ELR (cell line): ENCODE data around the gene GOLGA6L10.
"Not testable (repeated sequence)": the region's sequence is repeated elsewhere in the genome, so short reads cannot be mapped to it uniquely, and the experiment has no call there.

Source experiments
- DNase-seq: peaks from one replicate; pipeline ENCODE4 v3.0.0-alpha.2; 2015; ENCODE audit warnings: low read depth

Gene GOLGA6L10, protein sequence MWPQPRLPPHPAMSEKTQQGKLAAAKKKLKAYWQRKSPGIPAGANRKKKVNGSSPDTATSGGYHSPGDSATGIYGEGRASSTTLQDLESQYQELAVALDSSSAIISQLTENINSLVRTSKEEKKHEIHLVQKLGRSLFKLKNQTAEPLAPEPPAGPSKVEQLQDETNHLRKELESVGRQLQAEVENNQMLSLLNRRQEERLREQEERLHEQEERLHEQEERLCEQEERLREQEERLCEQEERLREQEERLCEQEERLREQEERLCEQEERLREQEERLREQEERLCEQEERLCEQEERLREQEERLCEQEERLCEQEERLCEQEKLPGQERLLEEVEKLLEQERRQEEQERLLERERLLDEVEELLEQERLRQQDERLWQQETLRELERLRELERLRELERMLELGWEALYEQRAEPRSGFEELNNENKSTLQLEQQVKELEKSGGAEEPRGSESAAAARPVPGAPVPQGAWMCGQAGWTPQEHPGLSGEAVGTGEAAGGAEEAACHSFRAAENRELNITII

DNA sequence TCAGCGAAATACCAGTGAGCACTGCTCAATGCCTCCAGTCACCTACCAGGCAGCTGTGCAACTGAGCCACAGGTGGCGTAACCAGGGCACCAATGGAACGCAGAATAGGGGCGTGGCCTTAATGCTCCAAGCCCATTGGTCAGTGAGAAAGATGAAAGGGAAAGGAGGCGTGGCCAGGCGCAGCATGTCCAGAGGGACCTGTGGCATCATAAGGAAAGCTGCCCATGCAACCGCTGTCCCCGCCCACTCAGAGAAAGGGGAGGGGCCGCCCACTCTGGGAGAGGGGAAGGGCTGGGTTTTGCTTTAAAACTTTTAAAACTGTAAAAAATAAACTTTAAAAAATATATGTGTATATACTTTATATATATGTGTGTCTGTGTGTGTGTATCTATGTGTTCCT lies at the start of gene GOLGA6L10:
Gene GOLGA6L10, minus strand, starts transcription at position 101 of the 400 bp plus-strand sequence. Its CDS starts 100 bp downstream, at position 1.
- DNase-seq, result not testable (repeated sequence)

- no peak for DNase-seq
Observed at GRCh38 chr15:82398785-82399184, 49.5 kb upstream of the GOLGA6L10 start.

- DNase-seq, result no peak
Observed at GRCh38 chr15:82397817-82398216, 48.5 kb upstream of the GOLGA6L10 start.

GRCh38 chr15:82395788-82396187 lies 46.5 kb upstream of the GOLGA6L10 start:
- not testable (repeated sequence) for DNase-seq

DNA sequence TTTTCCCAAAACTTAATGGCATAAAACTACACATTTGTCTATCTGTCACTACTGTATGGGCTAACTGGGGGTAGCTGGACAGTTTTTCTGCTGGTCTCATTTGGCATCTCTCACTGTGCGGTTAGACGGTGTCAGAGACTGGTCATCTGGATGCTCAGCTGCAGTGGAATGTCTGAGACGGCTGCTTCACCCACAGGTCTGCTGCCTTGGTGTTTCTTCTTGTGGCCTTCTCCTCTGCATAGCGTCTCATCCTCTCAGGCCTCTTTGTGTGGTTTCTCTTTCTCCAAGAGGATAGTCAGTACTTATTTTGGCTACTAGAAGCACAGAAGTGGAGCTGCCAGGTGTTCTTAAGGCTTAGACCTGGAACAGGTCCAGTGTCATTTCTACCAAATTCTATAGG lies 44.4 kb upstream of the GOLGA6L10 start:
- peak; percentile 39 for DNase-seq

DNA sequence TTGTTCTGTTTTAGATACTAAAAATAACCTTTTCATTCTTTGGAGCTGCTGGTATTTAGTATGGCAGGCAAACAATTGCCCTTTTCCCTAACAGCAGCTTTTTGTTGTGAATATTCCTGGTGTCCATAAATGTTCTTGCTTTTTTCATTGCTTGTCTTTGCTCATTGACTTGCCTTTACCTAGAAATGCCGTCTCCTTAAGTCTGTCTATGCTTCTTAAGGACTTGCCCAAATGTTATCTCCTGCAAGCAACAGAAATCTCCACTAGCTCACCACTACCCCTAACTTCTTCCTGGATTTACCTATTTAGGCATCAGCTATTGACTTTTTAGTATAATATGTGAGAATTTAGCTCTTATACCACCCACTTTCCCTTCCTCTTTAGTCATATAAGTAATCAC lies 42.8 kb upstream of the GOLGA6L10 start:
- not testable (repeated sequence) for DNase-seq

GRCh38 chr15:82390152-82390551 lies 40.9 kb upstream of the GOLGA6L10 start:
- DNase-seq, result not testable (repeated sequence)

- DNase-seq, result not testable (repeated sequence)
Observed at GRCh38 chr15:82387209-82387608, 37.9 kb upstream of the GOLGA6L10 start.

- DNase-seq, result not testable (repeated sequence)
Observed at GRCh38 chr15:82381330-82381955, 32.2 kb upstream of the GOLGA6L10 start.

- not testable (repeated sequence) for DNase-seq
Observed at GRCh38 chr15:82379552-82379951, 30.3 kb upstream of the GOLGA6L10 start.

GRCh38 chr15:82373661-82374060 lies 24.4 kb upstream of the GOLGA6L10 start:
- not testable (repeated sequence) for DNase-seq

- DNase-seq, result no peak
Observed at GRCh38 chr15:82371656-82372055, 22.4 kb upstream of the GOLGA6L10 start.

- DNase-seq, result not testable (repeated sequence)
Observed at GRCh38 chr15:82367790-82368189, 18.5 kb upstream of the GOLGA6L10 start.

- not testable (repeated sequence) for DNase-seq
Observed at GRCh38 chr15:82365692-82366323, 16.5 kb upstream of the GOLGA6L10 start.

- DNase-seq, result not testable (repeated sequence)
Observed at GRCh38 chr15:82364548-82364947, 15.3 kb upstream of the GOLGA6L10 start.

- not testable (repeated sequence) for DNase-seq
Observed at GRCh38 chr15:82362790-82363189, 13.5 kb upstream of the GOLGA6L10 start.

GRCh38 chr15:82360618-82361017 lies 11.3 kb upstream of the GOLGA6L10 start:
- DNase-seq, result not testable (repeated sequence)

GRCh38 chr15:82355055-82355454 lies 5.8 kb upstream of the GOLGA6L10 start:
- not testable (repeated sequence) for DNase-seq

DNA sequence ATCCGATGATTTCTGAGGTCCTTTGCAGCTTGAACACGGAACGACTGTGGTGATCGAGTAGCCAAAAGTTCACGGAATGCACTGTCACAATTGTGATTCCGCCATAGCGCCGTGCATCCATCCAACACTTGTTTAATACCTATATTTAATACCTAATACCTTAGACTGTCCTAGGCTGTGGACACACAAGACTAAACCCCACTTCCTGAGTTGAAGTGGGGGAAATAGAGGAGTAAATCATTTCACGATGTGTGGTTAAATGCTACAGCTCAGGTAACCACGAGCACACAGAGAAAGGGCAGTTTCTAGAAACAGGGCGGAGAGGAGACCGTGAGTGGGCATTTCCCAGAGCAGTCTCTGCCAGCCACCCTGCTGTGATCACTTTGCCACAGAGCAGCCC lies 5.3 kb upstream of the GOLGA6L10 start:
- not testable (repeated sequence) for DNase-seq

- not testable (repeated sequence) for DNase-seq
Observed at GRCh38 chr15:82347645-82348044, 1.6 kb downstream of the GOLGA6L10 start.

- DNase-seq, result not testable (repeated sequence)
Observed at GRCh38 chr15:82345176-82345575, 4.1 kb downstream of the GOLGA6L10 start.

GRCh38 chr15:82344421-82344820 lies 4.9 kb downstream of the GOLGA6L10 start:
- not testable (repeated sequence) for DNase-seq
